NOMO-1 treated with DMSO at 0.1 percent for 48 hours (cell line): ENCODE results near the gene PER1.

Experiments used
- DNase-seq: peaks from one replicate; lab custom pipeline; 2025; ENCODE audit not compliant: unreplicated experiment; lab: John Stamatoyannopoulos, UW

PER1 gene

DNA sequence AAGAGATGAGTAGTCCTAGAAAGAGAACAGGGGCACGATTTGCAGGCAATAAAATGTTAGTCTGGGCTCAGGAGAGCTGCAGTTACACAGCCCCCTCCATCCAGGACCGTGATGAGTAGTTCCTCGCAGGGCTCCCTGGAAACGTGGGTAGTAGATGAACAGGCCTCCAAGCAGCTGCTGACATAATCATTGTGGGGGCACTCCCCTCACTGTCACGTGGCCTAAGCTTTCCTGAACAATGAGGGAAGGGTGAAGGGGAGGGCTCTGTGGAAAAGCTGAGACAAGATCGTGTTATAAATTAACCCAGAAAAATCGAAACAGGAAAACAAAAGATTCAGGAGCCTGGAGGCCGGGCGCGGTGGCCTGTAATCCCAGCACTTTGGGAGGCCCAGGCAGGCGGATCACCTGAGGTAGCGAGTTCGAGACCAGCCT is 1.3 kb upstream of the PER1 start:
- no peak for DNase-seq

DNA sequence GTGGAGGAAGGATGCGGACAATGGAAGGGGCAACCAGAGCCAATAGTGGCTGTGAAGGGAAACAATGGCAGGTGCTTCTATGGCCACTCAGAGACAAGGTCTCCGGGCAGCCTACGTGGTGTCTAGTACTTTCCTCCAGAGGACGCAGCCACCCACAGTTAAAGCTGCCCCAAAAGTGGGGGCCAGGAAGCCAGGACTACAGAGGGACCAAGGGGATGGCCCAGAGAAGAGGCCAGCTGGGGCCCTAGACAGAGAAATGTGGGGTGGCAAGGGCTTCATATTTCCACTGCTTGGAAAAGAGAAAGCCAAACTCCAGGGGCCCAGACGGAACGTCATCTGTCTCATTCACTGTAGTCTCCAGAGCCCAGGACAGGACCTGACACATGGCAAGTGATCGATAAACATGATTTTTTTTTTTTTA is 837 bp upstream of the PER1 start:
- DNase-seq = no peak

DNA sequence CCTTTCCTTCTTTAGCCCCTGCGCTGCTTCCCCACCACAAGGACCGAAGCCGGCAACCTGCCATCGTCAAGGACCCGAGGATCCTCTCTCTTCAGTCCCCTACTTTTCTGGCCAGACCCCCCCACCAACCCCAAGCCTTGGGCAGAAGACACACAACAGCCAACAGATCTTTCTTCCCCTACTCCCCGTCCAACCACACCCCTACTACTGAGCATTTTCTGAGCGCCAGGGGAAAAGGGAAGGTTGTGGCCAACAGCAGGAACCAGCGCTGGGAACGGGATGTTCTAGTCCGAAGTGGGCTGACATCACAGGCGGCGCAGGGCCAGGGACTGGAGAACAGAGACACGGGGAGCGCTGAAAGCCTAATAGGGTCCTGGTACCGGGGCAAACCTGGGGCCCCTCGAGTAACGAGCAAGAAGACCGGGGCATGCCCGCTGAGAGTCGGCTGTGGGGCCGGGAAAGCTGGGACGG is 528 bp downstream of the PER1 start:
- DNase-seq = peak; percentile 9

DNA sequence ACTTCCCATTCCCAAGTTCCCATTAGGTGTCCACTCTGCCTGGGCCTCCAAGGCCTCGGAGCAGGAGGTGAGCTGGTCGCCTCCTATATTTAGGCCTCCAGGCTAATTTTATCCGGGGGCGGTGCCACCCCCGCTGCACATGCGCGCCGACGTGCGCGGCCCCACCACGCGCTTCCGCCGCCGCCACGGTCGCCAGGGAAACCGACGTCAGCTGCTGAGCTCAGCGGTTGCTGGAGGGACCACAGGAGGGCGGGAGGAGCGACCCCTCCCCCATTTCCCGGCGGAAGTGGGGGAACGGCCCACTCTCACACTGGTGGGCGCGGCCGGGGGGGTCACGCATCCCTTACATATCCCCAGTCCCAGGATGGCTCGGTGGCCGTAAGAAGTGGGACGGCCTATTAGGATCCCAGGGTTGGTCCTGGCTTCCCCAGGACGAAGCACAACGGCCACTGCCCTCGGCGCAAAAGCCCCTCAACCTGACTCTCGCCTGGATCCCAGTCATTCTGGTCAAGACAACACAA is 1.0 kb downstream of the PER1 start:
- DNase-seq = peak; percentile 54

DNA sequence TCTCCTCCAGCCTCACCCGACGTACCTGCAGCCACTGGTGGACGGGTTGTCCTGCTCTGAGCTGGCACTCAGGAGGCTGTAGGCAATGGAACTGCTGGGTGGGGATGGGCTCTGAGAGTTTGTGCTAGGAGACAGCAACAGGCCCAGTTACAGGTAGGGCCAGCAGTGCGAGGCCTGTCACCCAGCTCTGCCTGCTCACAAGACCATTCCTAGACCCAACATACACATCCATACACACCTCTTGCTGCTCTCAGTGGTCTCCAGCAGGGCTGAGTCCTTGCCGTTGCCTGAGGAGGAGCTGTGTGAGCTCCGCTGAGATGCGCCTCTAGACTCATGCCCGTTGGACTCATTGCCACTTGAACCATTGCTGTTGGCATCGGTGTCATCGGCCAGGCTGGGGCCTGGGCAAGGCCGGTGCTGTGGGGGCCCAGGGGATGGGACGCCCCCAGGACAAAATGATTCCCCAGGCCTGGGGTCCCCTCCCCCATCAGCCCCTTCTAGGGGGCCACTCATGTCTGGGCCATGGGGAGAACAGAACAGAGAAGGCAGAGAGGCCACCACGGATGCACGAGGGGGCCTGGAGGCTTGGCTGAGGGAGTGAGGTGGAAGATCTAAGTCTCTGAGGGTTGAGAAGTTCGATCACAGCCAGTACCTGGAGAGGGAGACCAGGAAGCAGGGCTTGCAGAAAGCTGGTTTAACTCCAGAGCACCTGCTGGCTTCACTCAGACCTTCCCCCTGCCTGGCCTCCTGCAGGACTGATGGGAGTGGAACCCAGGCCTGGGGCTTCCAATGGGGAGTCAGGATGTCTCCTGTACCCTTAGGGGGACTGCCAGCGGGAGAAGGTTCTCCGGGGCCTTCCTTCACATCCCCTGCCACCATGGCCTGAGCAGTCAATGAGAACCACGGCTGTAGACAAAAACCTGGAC is 1.7 kb downstream of the PER1 start:
- DNase-seq = no peak

DNA sequence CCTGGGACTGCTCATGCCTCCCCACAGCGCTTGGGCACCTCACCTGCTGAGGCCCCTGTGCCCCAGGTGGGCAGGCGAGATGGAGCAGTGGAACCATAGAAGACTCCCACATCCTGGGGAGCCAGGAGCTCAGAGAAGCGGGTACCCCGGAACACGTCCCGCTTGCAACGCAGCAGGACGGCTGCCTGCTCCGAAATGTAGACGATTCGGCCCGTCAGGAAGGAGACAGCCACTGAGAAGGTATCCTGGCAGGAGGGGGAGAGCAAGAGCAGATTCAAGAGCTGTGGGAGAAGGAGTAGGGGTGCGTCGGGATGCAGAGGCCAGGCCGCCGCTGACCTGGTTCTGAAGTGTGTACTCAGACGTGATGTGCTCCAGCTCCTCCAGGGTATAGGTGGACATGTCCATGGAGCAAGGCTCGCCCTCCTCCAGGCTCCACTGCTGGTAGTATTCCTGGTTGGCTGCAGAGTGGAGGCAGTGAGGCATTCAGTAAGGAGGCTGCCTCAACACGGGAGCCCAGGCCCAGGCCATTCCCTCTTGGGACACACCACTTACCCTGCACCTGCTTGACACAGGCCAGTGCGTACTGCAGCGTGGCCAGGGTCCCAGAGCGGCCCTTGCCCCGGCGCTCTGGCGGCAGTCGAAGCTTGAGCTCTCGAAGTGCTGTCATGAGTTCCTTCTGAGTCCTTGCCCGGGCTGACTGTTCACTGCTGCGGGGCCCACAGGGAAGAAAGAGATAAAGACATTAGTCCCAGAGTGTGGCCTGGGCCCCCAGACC is 2.6 kb downstream of the PER1 start:
- DNase-seq = no peak

DNA sequence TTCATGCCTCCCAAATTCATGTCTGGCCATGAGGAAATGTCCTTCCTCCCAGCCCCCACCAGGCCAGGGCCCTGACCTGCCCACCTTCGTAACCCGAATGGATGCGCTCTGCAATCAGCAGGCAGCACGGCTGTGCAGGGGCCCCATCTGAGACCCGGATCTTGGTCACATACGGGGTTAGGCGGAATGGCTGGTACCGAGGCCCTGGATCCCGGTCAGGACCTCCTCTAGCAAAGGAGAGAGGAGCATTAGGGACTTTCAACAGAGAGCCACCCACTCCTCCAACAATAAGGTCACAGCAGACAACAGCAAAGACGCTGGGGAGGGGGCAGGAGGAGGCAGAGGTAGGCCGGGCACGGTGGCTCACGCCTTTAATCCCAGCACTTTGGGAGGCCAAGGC is 3.6 kb downstream of the PER1 start:
- no peak for DNase-seq

DNA sequence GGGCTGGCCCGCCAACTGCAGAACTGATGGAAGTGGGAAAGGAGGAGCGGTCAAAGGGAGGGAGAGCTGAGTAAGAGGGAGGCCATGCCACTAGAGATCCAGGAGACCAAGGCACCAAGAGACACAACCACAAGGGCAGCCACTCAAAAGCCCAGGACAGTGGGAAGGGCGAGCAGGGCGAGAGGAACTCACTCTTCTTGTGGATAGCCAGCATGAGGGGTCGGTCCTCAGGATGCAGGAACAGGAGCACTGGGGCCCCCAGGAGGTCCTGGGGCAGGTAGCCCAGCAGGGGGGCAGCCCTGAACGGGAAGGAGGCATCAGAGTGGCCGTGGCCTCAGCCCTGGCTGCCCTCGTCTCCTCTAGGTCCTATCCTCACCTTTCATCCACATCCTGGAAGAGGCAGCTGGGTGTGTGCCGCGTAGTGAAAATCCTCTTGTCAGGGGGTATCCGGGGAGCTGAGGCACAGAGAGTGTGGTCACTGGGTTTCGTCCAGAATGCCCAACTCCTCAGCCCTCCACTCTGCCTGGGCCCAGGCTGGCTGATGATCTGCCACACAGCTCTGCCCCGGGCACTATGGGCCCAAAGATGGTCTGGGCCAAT is 4.3 kb downstream of the PER1 start:
- no peak for DNase-seq

DNA sequence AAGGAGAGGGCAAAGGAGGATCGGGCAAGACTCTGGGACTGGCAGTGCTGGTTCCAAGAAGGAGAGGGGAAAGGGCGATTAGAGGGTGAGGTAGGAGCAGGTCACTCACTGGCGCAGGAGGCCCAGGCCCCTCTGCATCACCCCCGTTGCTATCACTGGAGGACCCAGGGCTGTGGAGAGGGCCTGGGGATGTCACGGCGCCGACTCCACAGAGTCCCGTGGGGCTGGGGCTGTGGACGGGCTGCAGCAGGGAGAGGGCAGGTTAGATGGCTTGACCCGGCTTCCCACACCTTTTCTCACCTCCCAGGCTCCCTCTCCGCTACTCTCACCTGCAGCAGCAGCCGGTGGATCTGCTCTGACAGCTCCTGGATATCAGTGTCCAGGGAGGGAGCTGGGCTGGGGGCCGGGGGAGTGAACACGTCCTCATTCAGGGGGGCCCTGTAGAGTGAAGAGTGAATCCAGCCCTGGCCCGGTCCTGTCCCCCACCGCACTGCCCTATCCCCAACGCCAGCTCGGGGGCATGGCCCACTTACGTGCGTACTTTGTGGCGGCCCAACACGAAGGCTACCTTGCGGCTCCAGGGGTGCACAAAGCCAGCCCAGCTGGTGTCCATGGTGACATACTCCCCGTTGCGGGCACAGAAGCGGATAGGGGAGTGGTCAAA is 4.9 kb downstream of the PER1 start:
- no peak for DNase-seq

DNA sequence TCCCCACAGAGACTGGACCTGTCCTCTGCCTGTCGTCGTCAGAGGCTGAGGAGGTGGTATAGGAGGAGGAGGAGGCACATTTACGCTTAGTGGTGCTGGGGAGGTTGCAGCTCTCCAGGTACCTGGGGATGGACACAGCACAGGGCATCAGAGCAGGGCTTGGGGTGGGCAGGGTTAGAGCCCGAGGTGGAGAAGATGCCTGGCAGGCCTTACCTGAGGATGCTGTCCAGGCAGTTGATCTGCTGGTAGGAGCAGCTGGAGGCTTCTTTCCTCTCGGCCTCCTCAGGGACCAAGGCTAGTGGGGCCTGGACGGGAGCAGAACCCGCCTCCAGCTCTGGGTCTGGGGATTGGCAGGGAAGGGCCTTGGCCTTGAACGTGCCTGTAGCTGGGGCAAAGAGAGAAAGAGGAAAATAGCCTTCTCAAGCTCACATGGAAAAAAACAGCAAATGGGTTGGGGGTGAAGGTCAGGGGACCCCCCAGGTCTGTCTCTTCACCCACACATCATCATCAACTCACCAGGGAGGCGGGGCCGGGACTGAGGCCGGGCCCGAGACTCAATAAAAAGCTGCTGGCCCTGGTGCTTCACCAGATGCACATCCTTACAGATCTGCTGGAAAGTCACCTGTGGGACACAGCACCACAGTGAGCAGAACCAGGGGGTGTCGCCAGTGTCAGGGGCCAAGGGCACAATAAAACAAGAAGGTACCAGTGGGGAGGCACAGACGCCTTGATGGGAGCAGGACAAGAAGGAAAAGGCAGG is 5.6 kb downstream of the PER1 start:
- no peak for DNase-seq

DNA sequence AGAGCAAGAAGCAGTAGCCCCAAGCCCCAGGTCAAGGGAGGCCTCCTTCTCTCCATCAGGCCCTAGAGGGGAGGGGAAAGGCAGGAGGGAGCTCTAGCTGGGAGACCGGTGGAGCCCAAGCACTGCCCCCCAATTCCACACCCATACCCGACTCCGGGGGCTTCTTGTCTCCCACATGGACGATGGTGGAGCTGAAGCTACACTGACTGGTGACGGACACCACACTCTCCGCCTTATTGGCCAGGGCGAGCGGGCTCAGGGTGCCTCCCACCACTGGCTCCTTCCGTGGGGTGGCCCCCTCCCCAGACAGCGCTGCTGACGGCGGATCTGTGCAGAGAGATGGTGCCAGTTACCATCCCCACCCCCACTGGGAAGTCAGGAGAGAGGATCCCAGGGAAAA is 6.4 kb downstream of the PER1 start:
- DNase-seq = no peak

DNA sequence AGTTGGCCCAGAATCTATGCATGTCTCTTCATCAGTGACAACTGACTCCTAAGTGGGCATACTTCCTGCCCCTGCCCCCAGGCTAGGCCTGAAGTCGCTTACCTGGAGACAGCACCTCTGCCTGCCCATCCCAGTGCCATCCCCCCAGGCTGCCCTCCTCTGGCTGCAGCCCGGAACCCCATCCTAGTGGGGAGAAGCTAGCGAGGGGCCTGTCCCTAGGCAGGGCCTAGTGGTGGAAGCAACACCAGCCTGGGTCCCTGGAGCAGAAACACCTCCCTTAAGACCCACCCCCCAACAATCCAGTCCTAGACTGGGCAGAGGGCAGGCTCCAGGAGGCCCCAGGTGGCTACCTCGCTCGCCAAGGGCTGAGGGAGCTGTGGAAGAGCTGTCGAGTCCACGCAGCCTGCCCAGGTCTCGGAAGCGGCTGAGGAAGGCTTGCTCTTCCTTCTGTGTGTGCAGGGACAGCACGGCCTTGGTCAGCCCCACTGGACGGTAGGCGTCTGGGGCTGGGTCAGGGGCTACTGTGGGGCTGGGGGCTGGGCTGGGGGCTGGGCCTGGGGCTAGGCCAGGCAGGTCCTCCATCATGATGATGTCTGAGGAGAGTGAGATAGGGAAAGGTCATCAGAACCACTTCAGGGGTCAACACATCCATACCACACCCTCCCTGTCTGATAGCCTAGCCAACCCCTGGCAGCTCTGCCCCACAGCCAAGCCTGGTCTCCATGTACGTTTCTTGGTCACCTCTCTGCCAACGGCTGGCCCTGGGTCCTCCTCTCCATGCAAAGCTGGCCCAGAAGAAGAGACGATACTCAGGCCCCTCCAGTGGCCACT is 7.6 kb downstream of the PER1 start:
- DNase-seq = no peak

DNA sequence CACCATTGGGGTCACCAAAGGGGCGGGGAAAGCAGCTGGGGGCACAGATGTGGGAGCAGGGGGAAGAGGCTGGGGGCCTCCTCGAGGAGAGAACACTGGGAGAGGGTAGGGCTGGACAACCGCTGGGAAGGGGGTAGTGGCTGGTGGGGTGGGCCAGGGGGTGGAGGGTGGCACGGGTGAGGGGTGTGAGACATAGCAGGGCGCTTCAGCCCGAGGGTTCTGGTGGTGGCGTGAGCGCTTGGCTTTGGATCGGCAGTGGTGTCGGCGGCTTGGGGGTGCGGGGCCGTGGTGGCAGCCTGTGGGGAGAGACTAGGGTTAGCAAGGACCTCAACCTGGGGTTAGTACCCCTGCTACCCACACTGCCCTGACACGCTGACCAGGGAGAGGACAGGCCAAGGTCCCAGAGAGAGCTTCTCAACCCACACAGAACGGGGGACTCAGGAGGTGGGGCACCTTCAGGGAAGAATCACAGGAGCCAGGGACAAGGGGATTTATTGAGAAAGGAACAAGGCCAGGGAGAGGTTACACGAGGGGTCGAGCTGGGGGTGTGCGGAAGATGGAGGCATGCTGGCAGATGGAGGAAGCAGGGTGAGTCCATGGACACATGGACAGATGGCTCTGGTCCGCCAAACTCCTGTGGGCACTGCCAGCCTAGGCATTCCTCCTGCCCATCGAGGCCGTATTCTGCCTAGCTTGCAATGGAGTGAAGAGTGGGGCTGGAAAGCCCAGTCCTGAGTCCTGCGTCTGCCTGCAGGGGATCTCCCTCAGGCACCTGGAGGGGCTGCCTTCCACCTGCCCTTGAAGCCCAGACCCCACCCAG is 8.4 kb downstream of the PER1 start:
- no peak for DNase-seq

DNA sequence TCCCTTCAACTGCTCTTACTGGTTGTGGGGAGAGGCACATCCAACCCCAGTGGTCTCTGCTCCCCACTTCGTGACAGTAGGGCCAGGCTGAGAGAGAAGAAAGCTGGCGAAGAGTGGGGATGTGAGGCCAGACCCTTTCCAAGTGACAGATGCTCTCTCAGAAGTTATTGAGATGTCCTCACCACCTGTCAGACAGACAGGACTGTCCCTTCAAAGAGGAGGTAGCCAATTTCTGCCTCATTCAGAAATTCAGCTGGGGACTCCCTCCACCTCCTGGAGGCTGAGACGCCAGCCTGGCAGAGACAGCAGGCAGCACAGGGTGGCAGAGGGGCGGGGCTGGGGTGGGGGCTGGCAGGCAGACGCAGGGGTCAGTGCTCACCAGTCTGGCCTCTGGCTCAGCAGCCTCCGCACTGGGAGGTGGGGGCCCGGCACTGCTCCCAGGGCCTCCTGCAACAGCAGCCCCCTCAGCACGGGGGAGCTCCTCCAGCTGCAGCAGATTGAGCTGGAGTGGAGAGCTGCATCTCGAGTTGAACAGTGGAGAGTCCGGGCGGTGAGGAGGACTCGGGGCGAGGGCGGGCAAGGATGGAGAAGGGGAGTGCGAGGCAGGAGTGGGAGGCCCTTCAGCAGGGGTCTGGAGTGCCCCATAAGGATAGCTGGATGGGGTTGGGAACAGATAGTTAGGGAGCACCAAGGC is 9.2 kb downstream of the PER1 start:
- no peak for DNase-seq

DNA sequence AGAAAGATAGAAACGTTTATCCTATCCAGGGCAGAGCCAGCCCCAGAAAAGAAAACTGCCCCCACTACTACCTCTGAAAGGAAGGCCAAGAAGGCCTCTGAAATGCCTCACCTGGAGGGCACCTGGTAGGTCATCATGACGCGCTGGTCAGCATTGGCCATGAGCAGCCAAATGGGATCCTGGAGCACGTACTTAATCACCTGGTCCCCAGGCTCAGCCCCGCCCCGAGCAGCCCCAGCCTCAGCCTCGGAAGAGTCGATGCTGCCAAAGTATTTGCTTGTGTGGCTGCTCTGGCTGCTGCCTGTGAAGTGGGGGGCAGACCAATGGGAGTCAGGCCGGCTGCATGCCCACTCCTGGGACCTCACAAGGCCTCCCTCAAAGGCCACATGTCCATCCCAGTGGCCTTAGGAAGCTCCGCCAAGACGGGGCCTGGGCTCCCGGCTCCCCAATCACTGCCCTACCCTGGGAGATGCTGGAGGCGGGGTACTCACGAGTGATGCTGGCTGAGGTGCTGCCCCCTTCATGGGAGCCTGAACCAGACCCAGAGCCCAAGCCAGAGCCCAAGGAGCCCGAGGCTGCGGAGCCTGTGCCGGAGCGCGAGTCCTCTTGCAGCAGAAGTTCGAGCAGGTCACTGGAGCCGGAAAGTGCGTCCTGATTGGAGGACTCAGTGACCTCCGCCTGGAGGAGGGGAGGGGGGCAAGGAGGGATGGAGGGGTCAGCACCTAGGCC is 9.9 kb downstream of the PER1 start:
- DNase-seq = no peak

DNA sequence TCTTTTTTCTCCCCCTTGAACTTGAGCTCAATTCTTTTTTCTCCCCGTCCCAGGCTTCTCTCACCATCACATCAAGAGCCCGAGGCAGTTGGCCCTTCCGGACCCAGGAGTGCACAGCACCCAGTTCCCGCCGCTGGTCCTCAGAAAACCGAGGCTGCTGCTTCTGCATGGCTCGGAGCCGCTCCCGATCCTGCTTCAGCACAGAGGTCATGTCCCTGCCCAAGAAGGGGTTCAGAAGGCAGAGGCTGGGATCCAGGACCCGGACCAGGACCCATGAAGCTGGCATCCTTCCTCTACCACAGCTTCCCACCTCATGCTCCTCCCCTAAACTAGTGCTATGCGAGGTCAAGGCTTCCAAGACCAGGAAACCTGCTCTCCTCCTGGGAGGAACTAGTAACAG is 10.5 kb downstream of the PER1 start:
- DNase-seq = no peak

DNA sequence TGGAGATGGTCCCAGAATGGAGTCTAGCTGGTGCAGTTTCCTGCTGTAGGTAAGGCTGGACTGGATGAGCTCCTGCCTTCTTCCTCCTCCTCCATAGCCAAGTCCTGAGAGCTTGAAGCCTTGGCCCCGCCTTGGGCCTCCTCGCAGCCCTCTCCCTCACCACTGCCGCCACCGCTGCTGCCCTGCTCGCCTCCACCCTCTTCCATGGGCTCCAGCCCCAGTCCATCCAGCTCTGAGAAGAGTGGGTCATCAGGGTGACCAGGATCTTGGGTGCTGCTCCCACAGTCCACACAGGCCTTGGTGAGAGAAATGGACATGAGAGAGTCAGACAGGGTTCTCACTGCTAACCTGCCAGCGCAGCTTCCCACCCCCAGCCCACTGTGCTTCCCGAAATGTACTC is 11.2 kb downstream of the PER1 start:
- no peak for DNase-seq
